Neural progenitor cell (in vitro differentiated cells): ENCODE data around the gene ANKS1B.

Experiments
- EZH2 ChIP-seq: fragments of 200-600 bp; sonication (generic); IDR thresholded peaks from 2 replicates; pipeline ENCODE4 v1.6.1; 2017; ENCODE audit warnings: antibody characterized with exemption, mild to moderate bottlenecking, moderate library complexity
- EZH2phosphoT487 ChIP-seq: fragments of 200-600 bp; sonication (generic); IDR thresholded peaks from 2 replicates; pipeline ENCODE4 v1.6.1; 2017; ENCODE audit warnings: antibody characterized with exemption
- TF ChIP-seq, protein P1 (sequence below): fragments of 200-600 bp; sonication (generic); IDR thresholded peaks from 2 replicates; pipeline ENCODE4 v1.5.1; 2017; ENCODE audit warnings: antibody characterized with exemption, mild to moderate bottlenecking

DNA sequence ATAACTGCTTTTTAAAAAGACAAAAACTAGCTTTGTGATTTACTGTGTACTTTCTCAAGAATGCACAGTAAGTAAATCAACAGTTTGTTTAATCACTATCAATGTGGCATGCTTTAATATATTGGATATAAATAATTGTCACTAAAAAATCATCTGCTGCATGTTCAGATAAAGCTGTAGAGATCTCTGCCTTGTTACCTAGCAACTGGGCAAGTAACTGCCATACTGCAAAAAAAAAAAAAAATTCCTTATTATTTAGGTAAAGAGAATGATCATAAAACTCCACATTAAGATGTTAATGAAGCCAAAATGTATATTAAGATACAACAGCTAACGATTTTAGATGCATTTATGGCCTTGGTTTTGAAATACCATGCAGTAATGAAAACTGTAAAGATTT, 1102.2 kb downstream of the ANKS1B start:
- TF ChIP-seq, protein P1, sequence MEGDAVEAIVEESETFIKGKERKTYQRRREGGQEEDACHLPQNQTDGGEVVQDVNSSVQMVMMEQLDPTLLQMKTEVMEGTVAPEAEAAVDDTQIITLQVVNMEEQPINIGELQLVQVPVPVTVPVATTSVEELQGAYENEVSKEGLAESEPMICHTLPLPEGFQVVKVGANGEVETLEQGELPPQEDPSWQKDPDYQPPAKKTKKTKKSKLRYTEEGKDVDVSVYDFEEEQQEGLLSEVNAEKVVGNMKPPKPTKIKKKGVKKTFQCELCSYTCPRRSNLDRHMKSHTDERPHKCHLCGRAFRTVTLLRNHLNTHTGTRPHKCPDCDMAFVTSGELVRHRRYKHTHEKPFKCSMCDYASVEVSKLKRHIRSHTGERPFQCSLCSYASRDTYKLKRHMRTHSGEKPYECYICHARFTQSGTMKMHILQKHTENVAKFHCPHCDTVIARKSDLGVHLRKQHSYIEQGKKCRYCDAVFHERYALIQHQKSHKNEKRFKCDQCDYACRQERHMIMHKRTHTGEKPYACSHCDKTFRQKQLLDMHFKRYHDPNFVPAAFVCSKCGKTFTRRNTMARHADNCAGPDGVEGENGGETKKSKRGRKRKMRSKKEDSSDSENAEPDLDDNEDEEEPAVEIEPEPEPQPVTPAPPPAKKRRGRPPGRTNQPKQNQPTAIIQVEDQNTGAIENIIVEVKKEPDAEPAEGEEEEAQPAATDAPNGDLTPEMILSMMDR: no peak
- TF ChIP-seq EZH2: no peak
- no peak for TF ChIP-seq EZH2phosphoT487
